ENCODE results near the gene HIF1AN.

Gene HIF1AN

GRCh38 chr10:100509241-100509840 lies 26.4 kb upstream of the HIF1AN start:
- TF ChIP-seq CTCF (conservative IDR thresholded peaks at IDR 0.05; ENCODE audit: low read depth, low read length): no peak
- H3K4me3 ChIP-seq (ENCODE audit: low read length): no peak overlapping the region
- no peak for DNase-seq (ENCODE audit: low read depth)

GRCh38 chr10:100510533-100511308 lies 25.0 kb upstream of the HIF1AN start:
- no peak overlapping the region for H3K4me3 ChIP-seq (ENCODE audit: low read length)
- DNase-seq (ENCODE audit: low read depth): no peak
- no peak for TF ChIP-seq CTCF (conservative IDR thresholded peaks at IDR 0.05; ENCODE audit: low read depth, low read length)

GRCh38 chr10:100515612-100516011 lies 20.1 kb upstream of the HIF1AN start:
- DNase-seq (ENCODE audit: low read depth): no peak
- no peak for TF ChIP-seq CTCF (conservative IDR thresholded peaks at IDR 0.05; ENCODE audit: low read depth, low read length)
- H3K4me3 ChIP-seq (ENCODE audit: low read length): no peak overlapping the region

- no peak overlapping the region for H3K4me3 ChIP-seq (ENCODE audit: low read length)
- no peak for DNase-seq (ENCODE audit: low read depth)
- TF ChIP-seq CTCF (conservative IDR thresholded peaks at IDR 0.05; ENCODE audit: low read depth, low read length): no peak
These were observed 18.9 kb upstream of the HIF1AN start for GRCh38 chr10:100516847-100517246.

- no peak for DNase-seq (ENCODE audit: low read depth)
- H3K4me3 ChIP-seq (ENCODE audit: low read length): peak overlapping the region; percentile 47
These were observed 16.9 kb upstream of the HIF1AN start for GRCh38 chr10:100518761-100519241.

GRCh38 chr10:100519311-100520051 lies 16.3 kb upstream of the HIF1AN start, which contains the start of gene SEC31B:
TSS of gene SEC31B (minus strand) at chr10:100519861. CDS start at chr10:100516952, 2,909 bp downstream.
- H3K4me3 ChIP-seq (ENCODE audit: low read length): peak within 1 kb of the TSS; percentile 47
- TF ChIP-seq CTCF (conservative IDR thresholded peaks at IDR 0.05; ENCODE audit: low read depth, low read length): peak; percentile 15
- DNase-seq (ENCODE audit: low read depth): no peak

More at GRCh38 chr10:100518761-100519241, 16.9 kb upstream of the HIF1AN start:
- TF ChIP-seq CTCF (conservative IDR thresholded peaks at IDR 0.05; ENCODE audit: low read depth, low read length): peak; percentile 71

All from retinal pigment epithelial cell (primary cell).